HG02852 (cell line): ENCODE results near the gene C6orf141.
"Not testable (repeated sequence)": the region's sequence is repeated elsewhere in the genome, so short reads cannot be mapped to it uniquely, and the experiment has no call there.

Experiments used
- ATAC-seq: cut with Tn5 transposase; IDR thresholded peaks from one replicate; pipeline ENCODE4 v1.9.1; 2021; ENCODE audit warnings: mild to moderate bottlenecking, moderate library complexity; ENCODE audit not compliant: unreplicated experiment

The C6orf141 gene

GRCh38 chr6:49565855-49566254 is 15.4 kb downstream of the C6orf141 start:
- no peak for ATAC-seq

GRCh38 chr6:49570474-49571079 is 20.1 kb downstream of the C6orf141 start:
- no peak for ATAC-seq

- ATAC-seq, result no peak
These were observed 26.1 kb downstream of the C6orf141 start for GRCh38 chr6:49576618-49577017.

- no peak for ATAC-seq
These were observed 29.2 kb downstream of the C6orf141 start for GRCh38 chr6:49579649-49580048.

GRCh38 chr6:49582529-49582928 is 32.1 kb downstream of the C6orf141 start:
- ATAC-seq, result no peak

- not testable (repeated sequence) for ATAC-seq
These were observed 36.8 kb downstream of the C6orf141 start for GRCh38 chr6:49587262-49587661.
